Ishikawa (cell line): Measurements from ENCODE around the gene F2.

Experiments used
- CEBPB ChIP-seq: IDR thresholded peaks from 2 replicates; pipeline ENCODE4 v1.6.1; 2012
- EP300 ChIP-seq: IDR thresholded peaks from 2 replicates; pipeline ENCODE4 v1.6.1; 2012; ENCODE audit warnings: borderline replicate concordance
- FOXM1 ChIP-seq: IDR thresholded peaks from 2 replicates; pipeline ENCODE4 v1.6.1; 2012; ENCODE audit warnings: low read depth, borderline replicate concordance
- NFIC ChIP-seq: IDR thresholded peaks from 2 replicates; pipeline ENCODE4 v1.6.1; 2012
- RAD21 ChIP-seq: IDR thresholded peaks from 2 replicates; pipeline ENCODE4 v1.6.1; 2012; ENCODE audit warnings: low read depth
- REST ChIP-seq: IDR thresholded peaks from 2 replicates; pipeline ENCODE4 v1.6.1; 2012; ENCODE audit warnings: low read depth, mild to moderate bottlenecking
- TAF1 ChIP-seq: IDR thresholded peaks from 2 replicates; pipeline ENCODE4 v1.6.1; 2012; ENCODE audit warnings: low read depth, mild to moderate bottlenecking
- TCF12 ChIP-seq: IDR thresholded peaks from 2 replicates; pipeline ENCODE4 v1.6.1; 2012; ENCODE audit warnings: low read depth
- TEAD4 ChIP-seq: IDR thresholded peaks from 2 replicates; pipeline ENCODE4 v1.6.1; 2012
- YY1 ChIP-seq: IDR thresholded peaks from 2 replicates; pipeline ENCODE4 v1.6.1; 2012; ENCODE audit warnings: low read depth
- ZBTB7A ChIP-seq: IDR thresholded peaks from 2 replicates; pipeline ENCODE4 v1.6.1; 2012; ENCODE audit warnings: low read depth
- TF ChIP-seq, protein P1 (sequence below): IDR thresholded peaks from 2 replicates; pipeline ENCODE4 v1.6.1; 2012
- TF ChIP-seq, protein P2 (sequence below): IDR thresholded peaks from 2 replicates; pipeline ENCODE4 v1.6.1; 2012

GRCh38 chr11:46677169-46677568 lies 41.8 kb upstream of the F2 start:
- TF ChIP-seq RAD21 (no peak), TEAD4 (no peak), FOXM1 (no peak), ZBTB7A (no peak), CEBPB (no peak), EP300 (no peak), NFIC (no peak), REST (no peak), TCF12 (no peak), YY1 (no peak), TAF1 (no peak)
- TF ChIP-seq, protein P1, sequence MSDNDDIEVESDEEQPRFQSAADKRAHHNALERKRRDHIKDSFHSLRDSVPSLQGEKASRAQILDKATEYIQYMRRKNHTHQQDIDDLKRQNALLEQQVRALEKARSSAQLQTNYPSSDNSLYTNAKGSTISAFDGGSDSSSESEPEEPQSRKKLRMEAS: no peak
- TF ChIP-seq, protein P2, sequence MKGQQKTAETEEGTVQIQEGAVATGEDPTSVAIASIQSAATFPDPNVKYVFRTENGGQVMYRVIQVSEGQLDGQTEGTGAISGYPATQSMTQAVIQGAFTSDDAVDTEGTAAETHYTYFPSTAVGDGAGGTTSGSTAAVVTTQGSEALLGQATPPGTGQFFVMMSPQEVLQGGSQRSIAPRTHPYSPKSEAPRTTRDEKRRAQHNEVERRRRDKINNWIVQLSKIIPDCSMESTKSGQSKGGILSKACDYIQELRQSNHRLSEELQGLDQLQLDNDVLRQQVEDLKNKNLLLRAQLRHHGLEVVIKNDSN: no peak
